KOPT-K1 (cell line): ENCODE measurements around the gene NALCN.

Experiments
- H3K27ac ChIP-seq: fragments of 200-600 bp; sonication (generic); 2 replicates; pipeline ENCODE4 v1.5.1; 2016; ENCODE audit warnings: antibody characterized with exemption, mild to moderate bottlenecking, low read depth, low read length; ENCODE audit not compliant: poor library complexity, severe bottlenecking
- H3K36me3 ChIP-seq: fragments of 200-600 bp; sonication (generic); 2 replicates; pipeline ENCODE4 v1.5.1; 2017; ENCODE audit warnings: antibody characterized with exemption, mild to moderate bottlenecking, low read length, moderate library complexity; ENCODE audit not compliant: insufficient read depth
- H3K9me3 ChIP-seq: fragments of 200-600 bp; sonication (generic); 2 replicates; pipeline ENCODE4 v1.5.1; 2017; ENCODE audit warnings: antibody characterized with exemption, low read length, mild to moderate bottlenecking; ENCODE audit not compliant: insufficient read depth, poor library complexity, severe bottlenecking

The NALCN gene

GRCh38 chr13:101416181-101417042 is at the start of gene NALCN:
NALCN (minus strand) TSS chr13:101416508; CDS start chr13:101399126, 17,382 bp downstream.
- Histone ChIP-seq H3K36me3 (no peaks in the 10 kb centered on the region), H3K9me3 (no peaks in the 10 kb centered on the region), H3K27ac (no peak within 1 kb of the TSS)

- H3K36me3 ChIP-seq, result no peaks in the 10 kb centered on the region
- H3K9me3 ChIP-seq, result no peaks in the 10 kb centered on the region
- no peak overlapping the region for H3K27ac ChIP-seq
Observed at GRCh38 chr13:101465877-101466276, 49.6 kb upstream of the NALCN start.

- Histone ChIP-seq H3K36me3 (no peaks in the 10 kb centered on the region), H3K9me3 (no peaks in the 10 kb centered on the region), H3K27ac (no peak overlapping the region)
Observed at GRCh38 chr13:101457176-101457575, 40.9 kb upstream of the NALCN start.

GRCh38 chr13:101455863-101456262 is 39.6 kb upstream of the NALCN start:
- Histone ChIP-seq H3K27ac (no peak overlapping the region), H3K9me3 (no peaks in the 10 kb centered on the region), H3K36me3 (no peaks in the 10 kb centered on the region)

GRCh38 chr13:101454767-101455166 is 38.5 kb upstream of the NALCN start:
- H3K36me3 ChIP-seq, result no peaks in the 10 kb centered on the region
- H3K9me3 ChIP-seq, result no peaks in the 10 kb centered on the region
- no peak overlapping the region for H3K27ac ChIP-seq

GRCh38 chr13:101453784-101454201 is 37.5 kb upstream of the NALCN start:
- no peaks in the 10 kb centered on the region for H3K9me3 ChIP-seq
- H3K27ac ChIP-seq, result no peak overlapping the region
- H3K36me3 ChIP-seq, result no peaks in the 10 kb centered on the region

GRCh38 chr13:101452519-101453485 is 36.5 kb upstream of the NALCN start, which contains the start of gene ITGBL1:
ITGBL1 (plus strand) TSS chr13:101452675; CDS start chr13:101452834, 159 bp downstream.
- H3K9me3 ChIP-seq, result no peaks in the 10 kb centered on the region
- H3K27ac ChIP-seq, result no peak within 1 kb of the TSS
- H3K36me3 ChIP-seq, result no peaks in the 10 kb centered on the region

GRCh38 chr13:101451641-101452040 is 35.3 kb upstream of the NALCN start:
- H3K9me3 ChIP-seq, result no peaks in the 10 kb centered on the region
- no peak overlapping the region for H3K27ac ChIP-seq
- H3K36me3 ChIP-seq, result no peaks in the 10 kb centered on the region

GRCh38 chr13:101450749-101451130 is 34.4 kb upstream of the NALCN start:
- Histone ChIP-seq H3K36me3 (no peaks in the 10 kb centered on the region), H3K27ac (no peak overlapping the region), H3K9me3 (no peaks in the 10 kb centered on the region)

- Histone ChIP-seq H3K36me3 (no peaks in the 10 kb centered on the region), H3K9me3 (no peaks in the 10 kb centered on the region), H3K27ac (no peak overlapping the region)
Observed at GRCh38 chr13:101449790-101450748, 33.8 kb upstream of the NALCN start.

- no peak overlapping the region for H3K27ac ChIP-seq
- H3K36me3 ChIP-seq, result no peaks in the 10 kb centered on the region
- no peaks in the 10 kb centered on the region for H3K9me3 ChIP-seq
Observed at GRCh38 chr13:101447852-101448251, 31.5 kb upstream of the NALCN start.

- H3K36me3 ChIP-seq, result no peaks in the 10 kb centered on the region
- H3K9me3 ChIP-seq, result no peaks in the 10 kb centered on the region
Observed at GRCh38 chr13:101434486-101434885, 18.2 kb upstream of the NALCN start.

GRCh38 chr13:101433895-101434294 is 17.6 kb upstream of the NALCN start:
- H3K36me3 ChIP-seq, result no peaks in the 10 kb centered on the region
- no peak overlapping the region for H3K27ac ChIP-seq
- no peaks in the 10 kb centered on the region for H3K9me3 ChIP-seq

More at GRCh38 chr13:101434486-101434885, 18.2 kb upstream of the NALCN start:
- H3K27ac ChIP-seq, result no peak overlapping the region

- H3K9me3 ChIP-seq, result no peaks in the 10 kb centered on the region
- H3K36me3 ChIP-seq, result no peaks in the 10 kb centered on the region
- no peak overlapping the region for H3K27ac ChIP-seq
Observed at GRCh38 chr13:101429733-101430132, 13.4 kb upstream of the NALCN start.
